Measurements from ENCODE around the gene LRIG3. TPM values are rescaled to one million over a fixed set of nuclear protein-coding genes. Genes with fewer than 3 reads are reported as not detected.

Gene LRIG3
- 100 to 1,000 TPM; 163 to 222 (median 193) TPM for total RNA-seq

- DNase-seq: peak; percentile 94 to 96
- peaks cover 0 to 17% of the 10 kb centered on the region in 2 donors for H3K4me1 ChIP-seq
- TF ChIP-seq CTCF (IDR thresholded peaks at IDR 0.05) (peak in 1 of 6 experiments; percentile 15), POLR2A (IDR thresholded peaks at IDR 0.05) (peak; percentile 61 to 95)
- peak within 1 kb of the TSS; percentile 90 to 99 (median 97) for H3K27ac ChIP-seq
- H3K9me3 ChIP-seq: no peaks in the 10 kb centered on the region
- peak within 1 kb of the TSS; percentile 27 to 90 (median 68) for H3K4me3 ChIP-seq (replicated peaks in 1 of 3)
- WGBS, 2 donors: 0 to 2% methylated on average over 18 to 46 of the region's 80 CpGs
- H3K36me3 ChIP-seq: no peaks in the 10 kb centered on the region
- no peaks in the 10 kb centered on the region for H3K27me3 ChIP-seq
- intact Hi-C loops (cut with DNase I): no loop called here
Measured at GRCh38 chr12:58920102-58920960, at the start of gene LRIG3. Gene LRIG3 (minus strand): TSS chr12:58920504. CDS start chr12:58920235, 269 bp downstream.

- WGBS, 2 donors: 90 to 91% methylated on average over 2 of the region's 2 CpGs
- H3K27ac ChIP-seq: peak overlapping the region; percentile 38 to 72 (median 57)
- H3K36me3 ChIP-seq: no peaks in the 10 kb centered on the region
- DNase-seq: no peak
- no peak overlapping the region for H3K4me3 ChIP-seq (replicated peaks in 1 of 3)
- H3K27me3 ChIP-seq: no peaks in the 10 kb centered on the region
- no peaks in the 10 kb centered on the region for H3K9me3 ChIP-seq
- intact Hi-C loops (cut with DNase I): no loop called here
- H3K4me1 ChIP-seq: peaks cover 29 to 41% of the 10 kb centered on the region in 2 donors
- TF ChIP-seq POLR2A (IDR thresholded peaks at IDR 0.05) (no peak), CTCF (IDR thresholded peaks at IDR 0.05) (no peak)
Measured at GRCh38 chr12:58969237-58969636, 48.9 kb upstream of the LRIG3 start.

- intact Hi-C loops (cut with DNase I): no loop called here
- peaks cover 33 to 37% of the 10 kb centered on the region in 2 donors for H3K4me1 ChIP-seq
- H3K36me3 ChIP-seq: no peaks in the 10 kb centered on the region
- H3K27ac ChIP-seq: peak overlapping the region in 1 of 3 donors; percentile 64
- TF ChIP-seq CTCF (IDR thresholded peaks at IDR 0.05) (no peak), POLR2A (IDR thresholded peaks at IDR 0.05) (no peak)
- peak; percentile 87 to 89 for DNase-seq
- no peaks in the 10 kb centered on the region for H3K9me3 ChIP-seq
- H3K27me3 ChIP-seq: no peaks in the 10 kb centered on the region
- no peak overlapping the region for H3K4me3 ChIP-seq (replicated peaks in 1 of 3)
- WGBS, 2 donors: 43 to 51% methylated on average over 4 of the region's 4 CpGs
Measured at GRCh38 chr12:58967561-58967960, 47.3 kb upstream of the LRIG3 start.

GRCh38 chr12:58966939-58967338, 46.6 kb upstream of the LRIG3 start:
- peak overlapping the region in 1 of 3 donors; percentile 64 for H3K27ac ChIP-seq
- intact Hi-C loops (cut with DNase I): no loop called here
- no peaks in the 10 kb centered on the region for H3K9me3 ChIP-seq
- TF ChIP-seq POLR2A (IDR thresholded peaks at IDR 0.05): no peak
- TF ChIP-seq CTCF (IDR thresholded peaks at IDR 0.05): no peak
- WGBS, 2 donors: 94 to 98% methylated on average over 2 of the region's 2 CpGs
- no peak overlapping the region for H3K4me3 ChIP-seq (replicated peaks in 1 of 3)
- H3K4me1 ChIP-seq: peaks cover 28 to 32% of the 10 kb centered on the region in 2 donors
- no peaks in the 10 kb centered on the region for H3K27me3 ChIP-seq
- no peaks in the 10 kb centered on the region for H3K36me3 ChIP-seq
- DNase-seq: no peak

- H3K36me3 ChIP-seq: no peaks in the 10 kb centered on the region
- no peak for DNase-seq
- no peak overlapping the region for H3K4me3 ChIP-seq (replicated peaks in 1 of 3)
- no peaks in the 10 kb centered on the region for H3K27me3 ChIP-seq
- H3K9me3 ChIP-seq: no peaks in the 10 kb centered on the region
- no peak overlapping the region for H3K27ac ChIP-seq
- TF ChIP-seq POLR2A (IDR thresholded peaks at IDR 0.05): no peak
- no peak for TF ChIP-seq CTCF (IDR thresholded peaks at IDR 0.05)
- WGBS, 2 donors: 79 to 96% methylated on average over 3 of the region's 3 CpGs
- intact Hi-C loops (cut with DNase I): no loop called here
- H3K4me1 ChIP-seq: peaks cover 23 to 24% of the 10 kb centered on the region in 2 donors
Measured at GRCh38 chr12:58965568-58965967, 45.3 kb upstream of the LRIG3 start.

Measured in thyroid gland (tissue), 4 donors.